H1 (cell line): ENCODE results near the gene FOXC2. TPM values are rescaled to one million over a fixed set of nuclear protein-coding genes. Genes with fewer than 3 reads are reported as not detected.

ENCODE experiments used
- ATF3 ChIP-seq: IDR thresholded peaks from 2 replicates; pipeline ENCODE4 v1.6.1; 2011; ENCODE audit warnings: low read depth, mild to moderate bottlenecking, low read length; ENCODE audit not compliant: insufficient read depth
- BCL11A ChIP-seq, 2 experiments: IDR thresholded peaks; one replicate each; pipeline ENCODE4 v1.6.1; 2011; ENCODE audit warnings: low read depth in 2 of 2, low read length in 2 of 2, mild to moderate bottlenecking in 2 of 2
- CHD1 ChIP-seq: IDR thresholded peaks from 2 replicates; pipeline ENCODE4 v1.6.1; 2012; ENCODE audit warnings: low read depth, low read length, improper control_type of control experiment
- HDAC6 ChIP-seq: IDR thresholded peaks from one replicate; pipeline ENCODE4 v1.7.1; 2012; ENCODE audit warnings: low read depth, mild to moderate bottlenecking, inconsistent platforms, low read length, moderate library complexity
- JUN ChIP-seq: IDR thresholded peaks from 2 replicates; pipeline ENCODE4 v1.6.1; 2011; ENCODE audit warnings: low read depth, mild to moderate bottlenecking, improper control_type of control experiment, low read length
- SIN3A ChIP-seq, 2 experiments: IDR thresholded peaks in 1 of 2; conservative IDR thresholded peaks in 1 of 2; 2 replicates each; pipeline ENCODE4 v1.6.1; 2011 to 2012; ENCODE audit warnings: low read length in 2 of 2, improper control_type of control experiment in 1 of 2, low read depth in 1 of 2, mild to moderate bottlenecking in 1 of 2
- polyA plus RNA-seq, 7 experiments: library from polyadenylated mRNA; depleted of rRNA in 3 of 7; stranded (reverse) in 5 of 7; unstranded in 2 of 7; fragments of >200 nt in 5 of 7; fragments of 200-250 nt in 2 of 7; gene quantifications; 1 replicate in 5 of 7; 2 replicates in 1 of 7; 4 replicates in 1 of 7; pipeline versions ENCODE4 v1.2.1 to v1.2.3, GENCODE V29; 2011 to 2013; ENCODE audit warnings: missing spikeins in 2 of 7, mixed read lengths in 2 of 7
- total RNA-seq: library from RNA; stranded (reverse); fragmentation: NEBNext Ultra II Directional; extraction: Animal tissue kit (Norgen Biotek cat#: 25700); gene quantifications from 2 replicates; pipeline ENCODE4 v1.2.1, GENCODE V29; 2021

Gene FOXC2
- total and polyA plus RNA-seq, 2 of the 8 experiments (the other 6 are each of a cell fraction or from before 2014, with no cell fraction given): 0.09 TPM; not detected in 1

DNA sequence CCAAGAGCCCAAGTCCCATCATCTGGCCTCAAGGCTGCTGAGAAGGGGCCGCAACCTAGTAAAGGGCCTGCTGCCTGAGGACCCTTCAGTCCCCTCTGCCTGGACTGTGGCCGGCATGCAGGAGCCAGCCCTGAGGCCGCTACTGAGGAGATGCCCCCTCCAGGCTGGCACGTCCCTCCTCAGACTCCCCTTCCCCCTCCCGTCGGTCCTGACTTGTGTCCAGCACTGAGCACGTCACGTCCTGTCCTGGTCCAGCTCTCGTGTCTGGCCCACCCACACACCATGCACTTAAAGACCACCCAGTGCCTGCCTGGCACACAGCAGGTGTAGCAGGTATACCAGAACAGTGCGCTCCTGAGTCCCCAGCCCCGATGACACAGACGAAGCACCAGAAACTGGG is 21.1 kb upstream of the FOXC2 start (continued):
- no peak for TF ChIP-seq BCL11A (IDR thresholded peaks at IDR 0.05; ENCODE audit: low read depth in 2 of 2, low read length in 2 of 2)
- no peak for TF ChIP-seq SIN3A (conservative IDR thresholded peaks at IDR 0.05 in 1 of 2, IDR thresholded peaks at IDR 0.05 in 1 of 2; ENCODE audit: low read depth in 1 of 2, low read length in 2 of 2)
- no peak for TF ChIP-seq CHD1
- no peak for TF ChIP-seq ATF3
- no peak for TF ChIP-seq HDAC6
- no peak for TF ChIP-seq JUN
